Thyroid gland (tissue), 4 donors: Measurements from ENCODE around the gene VPS54.

Experiments
- CTCF ChIP-seq, 6 experiments: fragments of 200-600 bp in 3 of 6; fragments of 450-650 bp in 3 of 6; sonication (generic) in 3 of 6; IDR thresholded peaks; one replicate each; pipeline ENCODE4 v1.5.1; 2016 to 2019; ENCODE audit warnings: antibody characterized with exemption in 6 of 6, mild to moderate bottlenecking in 2 of 6, inconsistent platforms in 1 of 6, moderate library complexity in 1 of 6
- POLR2A ChIP-seq, 2 donors: fragments of 450-650 bp; IDR thresholded peaks; one replicate each; pipeline ENCODE4 v1.6.1; 2017; ENCODE audit warnings: antibody characterized with exemption in 2 of 2, mild to moderate bottlenecking in 2 of 2, moderate library complexity in 1 of 2

GRCh38 chr2:63993871-63994270 is 25.4 kb downstream of the VPS54 start:
- TF ChIP-seq CTCF (IDR thresholded peaks at IDR 0.05) (no peak), POLR2A (IDR thresholded peaks at IDR 0.05) (no peak)
